ENCODE measurements around the gene DCHS2.

Gene DCHS2

DNA sequence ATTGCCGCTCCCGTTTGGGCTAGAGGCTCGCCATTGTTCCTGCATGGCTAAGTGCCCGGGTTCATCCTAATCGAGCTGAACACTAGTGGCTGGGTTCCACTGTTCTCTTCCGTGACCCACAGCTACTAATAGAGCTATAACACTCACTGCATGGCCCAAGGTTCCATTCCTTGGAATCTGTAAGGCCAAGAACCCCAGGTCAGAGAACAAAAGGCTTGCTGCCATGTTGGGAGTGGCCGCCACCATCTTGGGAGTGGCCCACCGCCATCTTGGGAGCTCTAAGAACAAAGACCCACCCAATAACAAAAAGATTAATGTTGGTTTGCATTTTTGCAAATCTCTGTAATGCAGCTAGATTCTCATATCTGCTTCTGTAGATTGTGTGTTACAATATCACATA lies 299.0 kb downstream of the DCHS2 start:
- H3K27me3 ChIP-seq (ENCODE audit: low read depth, low read length), result no peaks in the 10 kb centered on the region
- H3K27ac ChIP-seq (ENCODE audit: low read length), result no peak overlapping the region
- no peak overlapping the region for H3K4me3 ChIP-seq (ENCODE audit: low read depth in 1 of 2, low read length in 2 of 2)
- H3K36me3 ChIP-seq (ENCODE audit: control insufficient read depth in 1 of 2, insufficient read depth in 2 of 2, low read length in 2 of 2), result no peaks in the 10 kb centered on the region
- peaks cover 4 to 10% of the 10 kb centered on the region in 2 donors for H3K9me3 ChIP-seq (ENCODE audit: control insufficient read depth in 1 of 2, low read length in 2 of 2)
- H3K4me1 ChIP-seq (ENCODE audit: control insufficient read depth in 1 of 2, insufficient read depth in 2 of 2, low read length in 2 of 2), result no peaks in the 10 kb centered on the region

GRCh38 chr4:154189346-154189745 lies 302.3 kb downstream of the DCHS2 start:
- Histone ChIP-seq H3K9me3 (ENCODE audit: control insufficient read depth in 1 of 2, low read length in 2 of 2) (no peaks in the 10 kb centered on the region), H3K4me1 (ENCODE audit: control insufficient read depth in 1 of 2, insufficient read depth in 2 of 2, low read length in 2 of 2) (no peaks in the 10 kb centered on the region), H3K27me3 (ENCODE audit: low read depth, low read length) (no peaks in the 10 kb centered on the region), H3K27ac (ENCODE audit: low read length) (no peak overlapping the region), H3K4me3 (ENCODE audit: low read depth in 1 of 2, low read length in 2 of 2) (no peak overlapping the region), H3K36me3 (ENCODE audit: control insufficient read depth in 1 of 2, insufficient read depth in 2 of 2, low read length in 2 of 2) (no peaks in the 10 kb centered on the region)

- H3K27ac ChIP-seq (ENCODE audit: low read length), result no peak overlapping the region
- no peaks in the 10 kb centered on the region for H3K27me3 ChIP-seq (ENCODE audit: low read depth, low read length)
- H3K4me1 ChIP-seq (ENCODE audit: control insufficient read depth in 1 of 2, insufficient read depth in 2 of 2, low read length in 2 of 2), result no peaks in the 10 kb centered on the region
- no peaks in the 10 kb centered on the region for H3K36me3 ChIP-seq (ENCODE audit: control insufficient read depth in 1 of 2, insufficient read depth in 2 of 2, low read length in 2 of 2)
- no peak overlapping the region for H3K4me3 ChIP-seq (ENCODE audit: low read depth in 1 of 2, low read length in 2 of 2)
- H3K9me3 ChIP-seq (ENCODE audit: control insufficient read depth in 1 of 2, low read length in 2 of 2), result no peaks in the 10 kb centered on the region
These were observed 304.7 kb downstream of the DCHS2 start for GRCh38 chr4:154186888-154187287.

GRCh38 chr4:154186035-154186434 lies 305.6 kb downstream of the DCHS2 start:
- H3K4me3 ChIP-seq (ENCODE audit: low read depth in 1 of 2, low read length in 2 of 2), result no peak overlapping the region
- no peaks in the 10 kb centered on the region for H3K4me1 ChIP-seq (ENCODE audit: control insufficient read depth in 1 of 2, insufficient read depth in 2 of 2, low read length in 2 of 2)
- no peaks in the 10 kb centered on the region for H3K9me3 ChIP-seq (ENCODE audit: control insufficient read depth in 1 of 2, low read length in 2 of 2)

GRCh38 chr4:154184238-154184637 lies 307.4 kb downstream of the DCHS2 start:
- Histone ChIP-seq H3K4me1 (ENCODE audit: control insufficient read depth in 1 of 2, insufficient read depth in 2 of 2, low read length in 2 of 2) (no peaks in the 10 kb centered on the region), H3K9me3 (ENCODE audit: control insufficient read depth in 1 of 2, low read length in 2 of 2) (no peaks in the 10 kb centered on the region), H3K27ac (ENCODE audit: low read length) (no peak overlapping the region), H3K36me3 (ENCODE audit: control insufficient read depth in 1 of 2, insufficient read depth in 2 of 2, low read length in 2 of 2) (no peaks in the 10 kb centered on the region), H3K4me3 (ENCODE audit: low read depth in 1 of 2, low read length in 2 of 2) (no peak overlapping the region), H3K27me3 (ENCODE audit: low read depth, low read length) (no peaks in the 10 kb centered on the region)

More at GRCh38 chr4:154186035-154186434, 305.6 kb downstream of the DCHS2 start:
- Histone ChIP-seq H3K27me3 (ENCODE audit: low read depth, low read length) (no peaks in the 10 kb centered on the region), H3K27ac (ENCODE audit: low read length) (no peak overlapping the region), H3K36me3 (ENCODE audit: control insufficient read depth in 1 of 2, insufficient read depth in 2 of 2, low read length in 2 of 2) (no peaks in the 10 kb centered on the region)

DNA sequence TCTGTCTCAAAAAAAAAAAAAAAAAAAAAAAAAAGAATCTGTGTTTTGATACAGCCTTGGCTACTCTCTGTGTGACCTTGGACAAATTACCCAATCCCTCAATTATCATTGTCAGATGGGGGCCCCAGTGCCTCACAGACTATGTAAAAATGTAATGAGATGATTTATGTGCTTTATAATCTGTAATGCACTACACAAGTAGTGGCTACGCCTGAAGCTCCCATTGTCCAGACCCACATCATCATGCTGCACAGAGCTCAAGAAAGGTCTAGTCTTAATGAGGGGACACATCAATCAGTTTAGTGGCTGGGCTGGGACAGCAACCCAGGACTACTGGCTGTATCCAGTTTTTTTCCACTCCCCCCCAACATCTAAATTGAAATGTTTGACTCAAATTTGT lies 308.3 kb downstream of the DCHS2 start:
- H3K27me3 ChIP-seq (ENCODE audit: low read depth, low read length), result no peaks in the 10 kb centered on the region
- H3K9me3 ChIP-seq (ENCODE audit: control insufficient read depth in 1 of 2, low read length in 2 of 2), result no peaks in the 10 kb centered on the region
- H3K4me3 ChIP-seq (ENCODE audit: low read depth in 1 of 2, low read length in 2 of 2), result no peak overlapping the region
- no peaks in the 10 kb centered on the region for H3K4me1 ChIP-seq (ENCODE audit: control insufficient read depth in 1 of 2, insufficient read depth in 2 of 2, low read length in 2 of 2)
- no peak overlapping the region for H3K27ac ChIP-seq (ENCODE audit: low read length)
- no peaks in the 10 kb centered on the region for H3K36me3 ChIP-seq (ENCODE audit: control insufficient read depth in 1 of 2, insufficient read depth in 2 of 2, low read length in 2 of 2)

All from muscle layer of duodenum (tissue), 2 donors.